HCEC 1CT (cell line): ENCODE measurements around the gene POLR1B.
A peak's percentile ranks its signal among the peaks of the same experiment; 100 is the strongest.
"Not testable (repeated sequence)": the region's sequence is repeated elsewhere in the genome, so short reads cannot be mapped to it uniquely, and the experiment has no call there.

ENCODE experiments used
- DNase-seq: peaks from one replicate; pipeline ENCODE4 v3.0.0-alpha.2; 2017

POLR1B gene

GRCh38 chr2:112542123-112542983 is at the start of gene POLR1B:
POLR1B (plus strand) TSS chr2:112542465; CDS start chr2:112542495, 30 bp downstream.
- peak; percentile 82 for DNase-seq

GRCh38 chr2:112493048-112493447 is 49.2 kb upstream of the POLR1B start:
- no peak for DNase-seq

- peak; percentile 60 for DNase-seq
These were observed 48.2 kb upstream of the POLR1B start for GRCh38 chr2:112493858-112494648.

- DNase-seq: no peak
These were observed 47.4 kb upstream of the POLR1B start for GRCh38 chr2:112494828-112495227.

- not testable (repeated sequence) for DNase-seq
These were observed 46.4 kb upstream of the POLR1B start for GRCh38 chr2:112495878-112496277.

GRCh38 chr2:112500850-112501484 is 41.3 kb upstream of the POLR1B start:
- peak; percentile 18 for DNase-seq

GRCh38 chr2:112509239-112509998 is 32.8 kb upstream of the POLR1B start:
- not testable (repeated sequence) for DNase-seq

GRCh38 chr2:112516801-112517200 is 25.5 kb upstream of the POLR1B start:
- no peak for DNase-seq

GRCh38 chr2:112518807-112519206 is 23.5 kb upstream of the POLR1B start:
- no peak for DNase-seq

GRCh38 chr2:112519506-112519905 is 22.8 kb upstream of the POLR1B start:
- DNase-seq: no peak

- no peak for DNase-seq
These were observed 22.0 kb upstream of the POLR1B start for GRCh38 chr2:112520234-112520783.

GRCh38 chr2:112523291-112523777 is 18.9 kb upstream of the POLR1B start:
- no peak for DNase-seq

- not testable (repeated sequence) for DNase-seq
These were observed 18.0 kb upstream of the POLR1B start for GRCh38 chr2:112524276-112524675.

GRCh38 chr2:112528541-112528940 is 13.7 kb upstream of the POLR1B start:
- DNase-seq: no peak

- no peak for DNase-seq
These were observed 12.5 kb upstream of the POLR1B start for GRCh38 chr2:112529757-112530156.

- DNase-seq: no peak
These were observed 11.5 kb upstream of the POLR1B start for GRCh38 chr2:112530728-112531127.

GRCh38 chr2:112534826-112535225 is 7.4 kb upstream of the POLR1B start:
- no peak for DNase-seq

GRCh38 chr2:112536665-112537064 is 5.6 kb upstream of the POLR1B start:
- DNase-seq: not testable (repeated sequence)

- DNase-seq: no peak
These were observed 3.0 kb upstream of the POLR1B start for GRCh38 chr2:112539306-112539705.

GRCh38 chr2:112540906-112541305 is 1.4 kb upstream of the POLR1B start:
- DNase-seq: no peak

- DNase-seq: peak; percentile 65
These were observed 746 bp upstream of the POLR1B start for GRCh38 chr2:112541315-112542122.
